Upper lobe of right lung (tissue), 1 donor: ENCODE measurements around the gene MAP6. TPM values are rescaled to one million over a fixed set of nuclear protein-coding genes. Genes with fewer than 3 reads are reported as not detected.

ENCODE experiments used
- ATAC-seq: fragments of 200-7000 bp; cut with Tn5 transposase; one replicate; pipeline ENCODE4 v1.9.1; 2020; ENCODE audit warnings: mild to moderate bottlenecking, moderate library complexity
- DNase-seq: peaks from one replicate; pipeline ENCODE4 v3.0.0-alpha.2; 2020
- H3K27ac ChIP-seq: fragments of 200-600 bp; one replicate; pipeline ENCODE4 v1.8.0; 2022
- H3K27me3 ChIP-seq: fragments of 200-600 bp; one replicate; pipeline ENCODE4 v1.8.0; 2022; ENCODE audit warnings: mild to moderate bottlenecking
- H3K36me3 ChIP-seq: fragments of 200-600 bp; one replicate; pipeline ENCODE4 v1.8.0; 2022
- H3K4me1 ChIP-seq: fragments of 200-600 bp; one replicate; pipeline ENCODE4 v1.8.0; 2022
- H3K4me3 ChIP-seq: fragments of 200-600 bp; one replicate; pipeline ENCODE4 v1.8.0; 2022; ENCODE audit warnings: mild to moderate bottlenecking
- H3K9me3 ChIP-seq: fragments of 200-600 bp; one replicate; pipeline ENCODE4 v1.8.0; 2022
- intact Hi-C: fragments of 100-400 bp; cut with DNase I; formaldehyde crosslinking; loops from one replicate; pipeline ENCODE4 v1.11.0; 2022
- total RNA-seq: library from RNA; stranded (reverse); fragmentation: NEBNext Ultra II Directional; extraction: Animal tissue kit (Norgen Biotek cat#: 25700); gene quantifications from one replicate; pipeline ENCODE4 v1.2.1, GENCODE V29; 2021
- TF ChIP-seq, protein P1 (sequence below): fragments of 200-600 bp; IDR thresholded peaks from one replicate; pipeline ENCODE4 v1.8.0; 2022; ENCODE audit warnings: antibody characterized with exemption
- donor health status: DM: no; HTN: yes; CAD: no; lungs with severe emphysema.

Gene MAP6
- total RNA-seq, 1 donor from 2014 or later = 5.8 TPM

DNA sequence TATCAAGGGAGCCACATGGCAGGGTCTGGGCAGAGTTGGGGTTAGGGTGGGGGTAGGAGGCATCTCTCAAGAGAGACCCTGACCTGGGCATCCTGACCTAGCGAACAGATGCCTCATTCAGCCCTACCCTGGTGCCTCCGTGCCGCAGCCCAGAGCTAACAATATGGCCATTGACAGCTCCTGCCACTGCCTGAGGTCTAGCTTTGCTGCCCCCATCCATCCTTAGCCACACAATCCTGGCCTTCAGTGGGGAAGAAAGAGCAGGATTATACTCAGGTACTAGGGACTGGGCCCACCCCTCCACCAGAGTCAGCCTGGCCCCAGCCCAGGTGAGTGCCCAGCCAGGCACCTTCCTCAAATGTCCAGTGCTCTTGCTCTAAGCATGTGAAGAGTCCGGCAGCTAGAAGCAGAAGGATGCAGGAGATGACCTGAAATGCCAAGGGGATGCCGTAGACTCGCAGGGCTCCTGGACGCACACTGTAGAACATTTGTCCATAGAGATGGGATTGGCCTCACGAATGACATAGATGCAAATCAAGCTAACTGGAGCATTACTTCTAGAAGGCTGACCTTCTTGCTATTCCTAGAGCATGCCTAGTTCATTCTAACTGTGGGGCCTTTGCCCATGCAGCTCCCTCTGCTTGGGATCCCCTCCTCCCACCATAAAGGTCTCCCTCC, 120.1 kb downstream of the MAP6 start:
- Histone ChIP-seq H3K9me3 (no peaks in the 10 kb centered on the region), H3K4me1 (peaks cover 10% of the 10 kb centered on the region), H3K27me3 (no peaks in the 10 kb centered on the region), H3K27ac (no peak overlapping the region), H3K36me3 (no peaks in the 10 kb centered on the region), H3K4me3 (no peak overlapping the region)
- DNase-seq (no peak), ATAC-seq (no peak)
- TF ChIP-seq, protein P1, sequence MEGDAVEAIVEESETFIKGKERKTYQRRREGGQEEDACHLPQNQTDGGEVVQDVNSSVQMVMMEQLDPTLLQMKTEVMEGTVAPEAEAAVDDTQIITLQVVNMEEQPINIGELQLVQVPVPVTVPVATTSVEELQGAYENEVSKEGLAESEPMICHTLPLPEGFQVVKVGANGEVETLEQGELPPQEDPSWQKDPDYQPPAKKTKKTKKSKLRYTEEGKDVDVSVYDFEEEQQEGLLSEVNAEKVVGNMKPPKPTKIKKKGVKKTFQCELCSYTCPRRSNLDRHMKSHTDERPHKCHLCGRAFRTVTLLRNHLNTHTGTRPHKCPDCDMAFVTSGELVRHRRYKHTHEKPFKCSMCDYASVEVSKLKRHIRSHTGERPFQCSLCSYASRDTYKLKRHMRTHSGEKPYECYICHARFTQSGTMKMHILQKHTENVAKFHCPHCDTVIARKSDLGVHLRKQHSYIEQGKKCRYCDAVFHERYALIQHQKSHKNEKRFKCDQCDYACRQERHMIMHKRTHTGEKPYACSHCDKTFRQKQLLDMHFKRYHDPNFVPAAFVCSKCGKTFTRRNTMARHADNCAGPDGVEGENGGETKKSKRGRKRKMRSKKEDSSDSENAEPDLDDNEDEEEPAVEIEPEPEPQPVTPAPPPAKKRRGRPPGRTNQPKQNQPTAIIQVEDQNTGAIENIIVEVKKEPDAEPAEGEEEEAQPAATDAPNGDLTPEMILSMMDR = no peak
- intact Hi-C loops = no loop called here

DNA sequence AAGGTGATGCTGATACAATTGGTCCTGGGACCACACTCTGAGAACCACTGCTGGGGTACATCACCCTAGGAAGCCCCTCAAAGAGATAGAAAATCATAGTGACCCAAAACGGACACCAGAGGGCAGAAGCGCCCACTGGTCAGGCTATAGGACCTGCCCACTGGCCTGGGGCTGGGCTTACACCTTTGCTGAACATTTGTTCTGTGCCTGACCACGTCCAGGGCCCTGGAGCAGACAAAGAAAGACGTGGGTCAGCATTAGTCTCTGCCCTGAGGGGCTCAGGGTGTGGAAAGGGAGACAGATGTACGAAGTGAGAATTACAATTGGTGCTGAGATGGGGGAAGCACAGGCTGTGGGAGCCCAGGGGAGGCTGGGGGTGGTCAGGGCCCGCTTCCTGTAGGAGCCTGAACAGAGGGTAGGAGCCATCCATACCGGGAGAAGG, 121.2 kb downstream of the MAP6 start:
- no peak overlapping the region for H3K27ac ChIP-seq
- TF ChIP-seq, protein P1 = peak; percentile 89
- H3K4me3 ChIP-seq = no peak overlapping the region
- H3K4me1 ChIP-seq = peaks cover 6% of the 10 kb centered on the region
- DNase-seq (peak; percentile 82), ATAC-seq (peak; percentile 95)
- H3K9me3 ChIP-seq = no peaks in the 10 kb centered on the region
- intact Hi-C loops = no loop called here
- no peaks in the 10 kb centered on the region for H3K27me3 ChIP-seq
- no peaks in the 10 kb centered on the region for H3K36me3 ChIP-seq

DNA sequence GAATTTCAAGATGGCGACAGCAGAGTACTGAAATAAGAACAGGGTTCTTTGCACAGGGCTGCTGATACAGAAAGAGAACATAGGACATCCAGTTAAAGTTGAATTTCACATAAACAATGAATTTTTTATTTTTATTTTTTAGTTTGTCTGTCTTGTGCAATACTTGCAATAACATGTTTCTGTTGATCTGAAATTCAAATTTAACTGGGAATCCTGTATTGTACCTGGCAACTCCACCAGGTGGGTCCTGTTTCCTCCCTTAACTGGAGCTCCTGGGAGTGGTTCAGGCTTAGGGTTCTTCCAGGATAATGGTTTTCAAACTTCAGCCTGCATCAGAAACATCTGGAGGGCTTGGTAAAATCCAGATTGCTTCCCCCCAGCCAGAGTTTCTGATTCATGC, 121.7 kb downstream of the MAP6 start:
- Histone ChIP-seq H3K36me3 (no peaks in the 10 kb centered on the region), H3K4me1 (peaks cover 6% of the 10 kb centered on the region), H3K4me3 (no peak overlapping the region), H3K9me3 (no peaks in the 10 kb centered on the region), H3K27ac (no peak overlapping the region), H3K27me3 (no peaks in the 10 kb centered on the region)
- intact Hi-C loops = no loop called here
- no peak for DNase-seq
- no peak for ATAC-seq
- TF ChIP-seq, protein P1 = no peak

DNA sequence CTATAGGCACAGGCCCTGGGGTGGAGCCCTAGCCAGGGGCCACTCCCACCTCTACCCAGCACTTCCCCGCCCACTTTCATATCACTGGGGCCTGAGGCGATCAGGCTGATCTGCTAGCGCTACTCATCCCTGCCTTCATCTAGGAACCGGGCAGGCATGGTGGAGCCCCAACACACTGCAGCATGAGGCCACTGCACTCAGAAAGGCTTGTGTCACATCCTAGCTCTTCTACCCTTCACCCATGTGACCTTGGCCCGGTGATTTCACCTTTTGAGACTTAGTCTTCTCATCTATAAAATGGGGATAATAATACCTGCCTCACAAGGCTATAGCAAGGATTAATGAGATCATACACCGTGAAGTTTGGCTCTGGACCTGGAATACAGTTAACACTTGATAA, 125.0 kb downstream of the MAP6 start:
- TF ChIP-seq, protein P1 = no peak
- intact Hi-C loops = no loop called here
- H3K4me1 ChIP-seq = peaks cover 6% of the 10 kb centered on the region
- H3K27me3 ChIP-seq = no peaks in the 10 kb centered on the region
- H3K9me3 ChIP-seq = no peaks in the 10 kb centered on the region
- H3K36me3 ChIP-seq = no peaks in the 10 kb centered on the region
- H3K4me3 ChIP-seq = no peak overlapping the region
- DNase-seq = no peak
- ATAC-seq = no peak
- H3K27ac ChIP-seq = no peak overlapping the region

DNA sequence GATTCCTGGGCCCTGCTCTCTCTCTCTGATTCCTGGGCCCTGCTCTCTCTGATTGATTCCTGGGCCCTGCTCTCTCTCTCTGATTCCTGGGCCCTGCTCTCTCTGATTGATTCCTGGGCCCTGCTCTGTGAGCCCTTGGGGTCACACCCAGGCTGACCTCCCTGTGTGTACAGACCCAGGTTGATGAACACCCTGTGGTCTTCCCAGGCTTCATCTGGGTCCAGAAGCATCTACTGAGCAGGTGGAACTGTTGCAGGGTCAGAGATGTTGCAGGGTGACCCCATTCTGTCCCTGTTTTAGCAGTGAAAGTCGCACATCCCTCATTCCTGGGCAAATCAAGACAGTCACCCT, 126.8 kb downstream of the MAP6 start:
- Histone ChIP-seq H3K36me3 (no peaks in the 10 kb centered on the region), H3K9me3 (no peaks in the 10 kb centered on the region), H3K27me3 (no peaks in the 10 kb centered on the region), H3K4me1 (no peaks in the 10 kb centered on the region), H3K4me3 (no peak overlapping the region), H3K27ac (no peak overlapping the region)
- DNase-seq (no peak), ATAC-seq (no peak)
- TF ChIP-seq, protein P1 = no peak
- intact Hi-C loops = no loop called here
